Activated T-cell treated with anti-CD3 and anti-CD28 coated beads, Interleukin-2, amount 50 U/mL, for 4 hours (primary cell): ENCODE results near the gene NLRP14. TPM values are rescaled to one million over a fixed set of nuclear protein-coding genes. Genes with fewer than 3 reads are reported as not detected.

Source experiments
- ATAC-seq, 2 donors: fragments of 200-7000 bp; cut with Tn5 transposase; one replicate each; pipeline ENCODE4 v1.10.0; 2021
- DNase-seq: peaks from one replicate; pipeline ENCODE4 v3.0.0-alpha.2; 2020
- H3K27me3 Mint-ChIP-seq: one replicate; pipeline ENCODE4 v1.8.0; 2021; ENCODE audit warnings: low read depth, mixed read lengths
- H3K36me3 Mint-ChIP-seq: one replicate; pipeline ENCODE4 v1.8.0; 2022; ENCODE audit warnings: mixed read lengths; ENCODE audit not compliant: insufficient read depth
- H3K4me1 Mint-ChIP-seq: one replicate; pipeline ENCODE4 v1.8.0; 2021; ENCODE audit warnings: low read depth, mixed read lengths
- H3K4me3 Mint-ChIP-seq: one replicate; pipeline ENCODE4 v1.8.0; 2021; ENCODE audit warnings: mild to moderate bottlenecking, moderate library complexity, mixed read lengths
- H3K9me3 Mint-ChIP-seq: one replicate; pipeline ENCODE4 v1.8.0; 2021; ENCODE audit warnings: mixed read lengths
- total RNA-seq, 3 donors: library from RNA; stranded (reverse); gene quantifications; one replicate each; pipeline ENCODE4 v1.2.1, GENCODE V29; 2021

NLRP14 gene
- total RNA-seq, 3 donors from 2014 or later, result not detected

DNA sequence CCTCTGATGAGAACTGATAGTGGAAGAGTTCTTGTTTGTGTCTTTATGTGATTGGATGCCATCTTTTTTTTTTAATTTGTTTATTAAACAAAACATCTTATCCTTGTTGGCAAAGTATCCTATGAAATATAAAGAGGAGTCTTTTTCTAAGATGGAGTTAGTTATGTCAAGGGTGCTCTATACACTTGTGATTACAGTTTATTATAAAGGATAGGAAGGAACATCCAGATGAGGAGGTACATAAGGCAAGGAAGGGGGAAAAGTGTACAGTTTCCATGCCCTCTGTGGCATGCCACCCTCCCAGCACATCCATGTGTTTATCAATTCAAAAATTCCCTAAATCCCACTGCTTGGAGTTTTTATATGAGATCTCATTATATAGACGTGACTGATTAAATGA is 61.2 kb downstream of the NLRP14 start:
- DNase-seq (no peak), ATAC-seq (no peak)
- Mint-ChIP-seq H3K4me3 (no peak overlapping the region), H3K9me3 (peaks cover 15% of the 10 kb centered on the region), H3K4me1 (no peaks in the 10 kb centered on the region), H3K27me3 (peaks cover 5% of the 10 kb centered on the region), H3K36me3 (no peaks in the 10 kb centered on the region)

DNA sequence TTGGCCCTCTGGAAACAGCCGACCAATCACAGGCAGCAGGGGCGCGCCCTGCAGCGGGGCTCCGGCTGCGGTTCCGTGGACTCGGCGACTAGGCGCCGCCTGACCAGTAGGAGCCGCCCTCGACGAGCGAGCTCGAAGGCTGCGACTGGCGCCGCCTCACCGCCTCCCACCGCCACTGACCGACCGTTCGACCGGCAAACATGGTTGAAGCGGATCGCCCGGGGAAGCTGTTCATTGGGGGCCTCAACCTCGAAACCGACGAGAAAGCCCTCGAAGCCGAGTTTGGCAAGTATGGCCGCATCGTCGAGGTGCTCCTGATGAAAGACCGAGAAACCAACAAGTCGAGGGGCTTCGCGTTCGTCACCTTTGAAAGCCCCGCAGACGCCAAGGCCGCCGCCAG is 68.6 kb downstream of the NLRP14 start, which contains the start of gene RBMXL2:
TSS of gene RBMXL2 (plus strand) at position 78 of the 400 bp plus-strand sequence. CDS start at position 201, 123 bp downstream.
- Mint-ChIP-seq H3K27me3 (peaks cover 15% of the 10 kb centered on the region), H3K36me3 (no peaks in the 10 kb centered on the region), H3K4me1 (no peaks in the 10 kb centered on the region), H3K4me3 (no peak within 1 kb of the TSS), H3K9me3 (no peaks in the 10 kb centered on the region)
- DNase-seq (no peak), ATAC-seq (no peak)

DNA sequence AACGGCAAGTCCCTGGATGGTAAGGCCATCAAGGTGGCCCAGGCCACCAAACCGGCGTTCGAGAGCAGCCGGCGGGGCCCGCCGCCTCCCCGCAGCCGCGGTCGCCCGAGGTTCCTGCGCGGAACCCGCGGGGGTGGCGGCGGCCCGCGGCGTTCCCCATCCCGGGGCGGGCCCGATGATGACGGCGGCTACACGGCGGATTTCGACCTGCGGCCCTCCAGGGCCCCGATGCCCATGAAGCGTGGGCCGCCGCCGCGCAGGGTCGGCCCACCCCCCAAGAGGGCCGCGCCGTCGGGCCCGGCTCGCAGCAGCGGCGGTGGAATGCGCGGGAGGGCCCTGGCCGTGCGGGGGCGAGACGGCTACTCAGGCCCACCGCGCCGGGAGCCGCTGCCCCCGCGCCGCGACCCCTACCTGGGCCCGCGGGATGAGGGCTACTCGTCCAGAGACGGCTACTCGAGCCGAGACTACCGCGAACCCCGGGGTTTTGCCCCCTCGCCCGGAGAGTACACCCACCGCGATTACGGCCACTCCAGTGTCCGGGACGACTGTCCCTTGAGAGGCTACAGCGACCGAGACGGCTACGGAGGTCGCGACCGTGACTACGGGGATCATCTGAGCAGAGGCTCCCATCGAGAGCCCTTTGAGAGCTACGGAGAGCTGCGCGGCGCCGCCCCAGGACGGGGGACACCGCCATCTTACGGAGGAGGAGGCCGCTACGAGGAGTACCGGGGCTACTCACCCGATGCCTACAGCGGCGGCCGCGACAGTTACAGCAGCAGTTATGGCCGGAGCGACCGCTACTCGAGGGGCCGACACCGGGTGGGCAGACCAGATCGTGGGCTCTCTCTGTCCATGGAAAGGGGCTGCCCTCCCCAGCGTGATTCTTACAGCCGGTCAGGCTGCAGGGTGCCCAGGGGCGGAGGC is 69.3 kb downstream of the NLRP14 start:
- Mint-ChIP-seq H3K9me3 (no peaks in the 10 kb centered on the region), H3K36me3 (no peaks in the 10 kb centered on the region), H3K4me1 (no peaks in the 10 kb centered on the region), H3K4me3 (no peak overlapping the region), H3K27me3 (peaks cover 15% of the 10 kb centered on the region)
- DNase-seq (no peak), ATAC-seq (no peak)

DNA sequence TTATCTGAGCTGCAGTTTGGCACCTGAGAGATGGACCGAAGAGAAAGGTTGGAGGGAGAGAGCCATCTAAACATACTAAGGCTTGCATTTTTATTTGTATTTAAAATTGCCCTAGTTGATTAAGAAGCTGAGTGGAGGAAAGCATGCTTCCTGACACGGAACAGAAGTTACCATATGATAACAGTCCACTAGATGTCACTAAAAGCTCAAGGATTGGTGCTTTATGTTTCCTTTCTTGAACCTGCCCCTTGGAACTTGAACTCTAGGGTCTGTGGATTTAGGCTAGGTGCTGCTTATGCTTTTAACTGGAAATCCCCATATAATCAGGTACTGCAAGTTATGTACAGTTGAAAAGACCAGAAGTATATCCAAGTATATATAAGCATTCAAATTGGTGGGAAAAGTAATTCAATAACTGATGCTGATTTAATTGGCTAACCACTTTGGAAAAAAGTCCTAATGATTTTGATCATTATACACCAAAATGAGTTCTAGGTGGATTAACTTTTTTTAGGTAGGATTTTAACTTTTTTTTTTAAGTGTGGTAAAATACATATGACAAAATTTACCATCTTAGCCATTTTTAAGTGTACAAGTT is 78.1 kb downstream of the NLRP14 start:
- Mint-ChIP-seq H3K36me3 (no peaks in the 10 kb centered on the region), H3K27me3 (peaks cover 16% of the 10 kb centered on the region), H3K4me3 (no peak overlapping the region), H3K9me3 (no peaks in the 10 kb centered on the region), H3K4me1 (no peaks in the 10 kb centered on the region)
- ATAC-seq, result peak; percentile 50 to 70
- DNase-seq, result no peak

DNA sequence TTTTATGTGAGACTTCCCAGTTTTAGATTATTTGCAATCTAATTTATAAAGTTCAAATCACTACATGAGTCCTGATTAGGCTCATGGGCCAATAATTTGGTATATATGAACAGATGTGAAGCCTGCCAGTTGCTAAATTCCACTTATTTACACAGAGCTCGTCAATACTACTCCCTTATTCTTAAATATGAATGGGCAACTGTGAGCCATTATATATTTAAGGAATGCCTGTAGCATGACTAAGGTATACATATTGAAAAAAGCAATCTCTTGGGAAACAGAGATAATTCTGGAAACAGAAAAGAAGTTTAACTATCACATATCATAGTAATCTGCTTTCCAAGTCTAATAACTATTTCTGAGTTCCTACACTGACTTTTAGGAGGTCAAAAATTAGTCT is 95.5 kb downstream of the NLRP14 start:
- Mint-ChIP-seq H3K4me3 (no peak overlapping the region), H3K9me3 (no peaks in the 10 kb centered on the region), H3K4me1 (no peaks in the 10 kb centered on the region), H3K27me3 (peaks cover 31% of the 10 kb centered on the region), H3K36me3 (no peaks in the 10 kb centered on the region)
- ATAC-seq (no peak), DNase-seq (no peak)

DNA sequence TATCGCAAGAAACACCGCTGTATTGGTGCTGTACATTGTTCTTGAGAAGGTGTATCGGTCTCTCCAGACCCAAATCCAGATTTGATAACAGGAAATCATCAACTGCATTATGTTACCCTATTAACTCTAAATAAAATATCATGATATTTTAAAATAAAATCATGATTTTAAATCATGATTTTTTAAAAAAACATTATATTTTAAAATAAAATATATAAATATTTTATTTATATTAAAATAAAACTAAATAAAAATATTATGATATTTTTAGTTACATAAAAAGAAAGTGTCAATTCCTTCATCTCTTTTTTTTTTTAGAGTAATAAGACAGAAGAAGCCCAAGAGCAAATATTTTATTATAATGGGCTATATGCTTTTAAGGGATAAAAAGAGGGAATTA is 96.1 kb downstream of the NLRP14 start:
- H3K4me3 Mint-ChIP-seq, result no peak overlapping the region
- no peaks in the 10 kb centered on the region for H3K9me3 Mint-ChIP-seq
- DNase-seq (no peak), ATAC-seq (no peak)
- no peaks in the 10 kb centered on the region for H3K4me1 Mint-ChIP-seq
- H3K36me3 Mint-ChIP-seq, result no peaks in the 10 kb centered on the region
- peaks cover 27% of the 10 kb centered on the region for H3K27me3 Mint-ChIP-seq

Other genes starting within 250 kb of the NLRP14 start
- gene OR2AG2, start 248.5 kb upstream of the NLRP14 start, total RNA-seq, result under 1 TPM in 1 of 3 donors, not detected in 2; 0.16 TPM
- gene OR2AG1, start 237.5 kb upstream of the NLRP14 start, total RNA-seq, result not detected
- not detected for gene OR6A2, start 220.8 kb upstream of the NLRP14 start, total RNA-seq
- gene OR10A5, start 174.8 kb upstream of the NLRP14 start, total RNA-seq, result not detected
- not detected for gene OR10A2, start 157.4 kb upstream of the NLRP14 start, total RNA-seq
- gene OR10A4, start 143.9 kb upstream of the NLRP14 start, total RNA-seq, result not detected
- not detected for gene OR2D2, start 128.0 kb upstream of the NLRP14 start, total RNA-seq
- gene OR2D3, start 99.5 kb upstream of the NLRP14 start, total RNA-seq, result not detected
- under 1 TPM; 0.05 to 0.76 (median 0.40) TPM for gene ZNF215, start 94.1 kb upstream of the NLRP14 start, total RNA-seq
- gene ZNF214, start 133 bp upstream of the NLRP14 start, total RNA-seq, result not detected
- gene RBMXL2, start 68.5 kb downstream of the NLRP14 start, total RNA-seq, result not detected
- gene SYT9, start 231.4 kb downstream of the NLRP14 start, total RNA-seq, result not detected